MM.1S (cell line): Measurements from ENCODE around the gene COBL.

Source experiments
- DNase-seq: peaks from one replicate; pipeline ENCODE4 v3.0.0-alpha.2; 2015
- H2AFZ ChIP-seq: fragments of 300-600 bp; sonication (generic); 2 replicates; pipeline ENCODE4 v1.6.0; 2016; ENCODE audit warnings: antibody characterized with exemption, low read length
- H3F3A ChIP-seq: fragments of 300-600 bp; sonication (generic); 2 replicates; pipeline ENCODE4 v1.6.1; 2016; ENCODE audit warnings: mild to moderate bottlenecking, antibody characterized with exemption, low read length, moderate library complexity, mixed read lengths; ENCODE audit not compliant: insufficient read depth
- H3K27ac ChIP-seq: fragments of 300-600 bp; sonication (generic); 2 replicates; pipeline ENCODE4 v1.5.1; 2016; ENCODE audit warnings: mild to moderate bottlenecking, low read length
- H3K27me3 ChIP-seq: fragments of 300-600 bp; sonication (generic); replicated peaks from 2 replicates; pipeline ENCODE4 v1.6.0; 2016; ENCODE audit warnings: low read length; ENCODE audit not compliant: insufficient read depth
- H3K36me3 ChIP-seq: fragments of 300-600 bp; sonication (generic); replicated peaks from 2 replicates; pipeline ENCODE4 v1.6.1; 2016; ENCODE audit warnings: mild to moderate bottlenecking, low read length, mixed read lengths; ENCODE audit not compliant: insufficient read depth
- H3K4me1 ChIP-seq: fragments of 300-600 bp; sonication (generic); 2 replicates; pipeline ENCODE4 v1.6.1; 2016; ENCODE audit warnings: low read length, mixed read lengths
- H3K4me2 ChIP-seq: fragments of 300-600 bp; sonication (generic); 2 replicates; pipeline ENCODE4 v1.6.0; 2016; ENCODE audit warnings: low read depth, low read length
- H3K4me3 ChIP-seq: fragments of 300-600 bp; sonication (generic); 2 replicates; pipeline ENCODE4 v1.5.1; 2016; ENCODE audit warnings: low read length, mixed read lengths
- H3K79me2 ChIP-seq: fragments of 300-600 bp; sonication (generic); 2 replicates; pipeline ENCODE4 v1.6.1; 2016; ENCODE audit warnings: mixed run types, low read length, mixed read lengths
- H3K9ac ChIP-seq: fragments of 300-600 bp; sonication (generic); 2 replicates; pipeline ENCODE4 v1.6.1; 2016; ENCODE audit warnings: low read length, mixed read lengths
- H3K9me2 ChIP-seq: fragments of 300-600 bp; sonication (generic); replicated peaks from 2 replicates; pipeline ENCODE4 v1.6.1; 2016; ENCODE audit warnings: mild to moderate bottlenecking, low read length, mixed read lengths; ENCODE audit not compliant: insufficient read depth
- H3K9me3 ChIP-seq: fragments of 300-600 bp; sonication (generic); replicated peaks from 2 replicates; pipeline ENCODE4 v1.6.1; 2016; ENCODE audit warnings: mild to moderate bottlenecking, low read length, mixed read lengths; ENCODE audit not compliant: insufficient read depth
- H4K20me1 ChIP-seq: fragments of 300-600 bp; sonication (generic); 2 replicates; pipeline ENCODE4 v1.6.1; 2016; ENCODE audit warnings: mild to moderate bottlenecking, low read length, moderate library complexity, mixed read lengths; ENCODE audit not compliant: insufficient read depth
- CTCF ChIP-seq: fragments of 300-600 bp; sonication (generic); IDR thresholded peaks from 2 replicates; pipeline ENCODE4 v1.5.1; 2016; ENCODE audit warnings: antibody characterized with exemption, low read length, mixed read lengths
- EZH2 ChIP-seq: fragments of 300-600 bp; sonication (generic); optimal IDR thresholded peaks from 2 replicates; pipeline ENCODE3; 2017; ENCODE audit warnings: low read depth, mild to moderate bottlenecking, antibody characterized with exemption, low read length, mixed read lengths
- EZH2phosphoT487 ChIP-seq: fragments of 300-600 bp; sonication (generic); IDR thresholded peaks from 2 replicates; pipeline ENCODE4 v1.6.1; 2018; ENCODE audit warnings: antibody characterized with exemption, low read length

COBL gene

GRCh38 chr7:51010534-51010933, 306.1 kb downstream of the COBL start:
- Histone ChIP-seq H3K36me3 (no peaks in the 10 kb centered on the region), H3K4me3 (no peak overlapping the region), H3K79me2 (no peaks in the 10 kb centered on the region), H3F3A (no peaks in the 10 kb centered on the region), H3K9ac (no peak overlapping the region), H3K27me3 (no peaks in the 10 kb centered on the region), H3K9me2 (no peaks in the 10 kb centered on the region), H3K4me2 (no peak overlapping the region), H3K4me1 (no peaks in the 10 kb centered on the region), H4K20me1 (no peaks in the 10 kb centered on the region), H3K27ac (no peak overlapping the region), H3K9me3 (no peaks in the 10 kb centered on the region), H2AFZ (no peak overlapping the region)
- DNase-seq: no peak
- no peak for TF ChIP-seq CTCF
- no peak for TF ChIP-seq EZH2phosphoT487
- TF ChIP-seq EZH2: no peak

- H3F3A ChIP-seq: no peaks in the 10 kb centered on the region
- no peak overlapping the region for H3K4me2 ChIP-seq
- H3K9ac ChIP-seq: no peak overlapping the region
- DNase-seq: no peak
- H3K4me1 ChIP-seq: no peaks in the 10 kb centered on the region
- no peaks in the 10 kb centered on the region for H3K9me3 ChIP-seq
- H3K79me2 ChIP-seq: no peaks in the 10 kb centered on the region
- no peaks in the 10 kb centered on the region for H3K27me3 ChIP-seq
- TF ChIP-seq CTCF (no peak), EZH2phosphoT487 (no peak), EZH2 (no peak)
- H2AFZ ChIP-seq: no peak overlapping the region
- no peaks in the 10 kb centered on the region for H3K9me2 ChIP-seq
- no peaks in the 10 kb centered on the region for H4K20me1 ChIP-seq
- H3K4me3 ChIP-seq: no peak overlapping the region
- H3K27ac ChIP-seq: no peak overlapping the region
- H3K36me3 ChIP-seq: no peaks in the 10 kb centered on the region
These were observed 306.7 kb downstream of the COBL start for GRCh38 chr7:51009716-51010496.

- Histone ChIP-seq H3K4me2 (no peak overlapping the region), H3K4me3 (no peak overlapping the region), H3F3A (no peaks in the 10 kb centered on the region), H3K9me3 (no peaks in the 10 kb centered on the region), H3K9me2 (no peaks in the 10 kb centered on the region), H3K27ac (no peak overlapping the region), H2AFZ (no peak overlapping the region), H4K20me1 (no peaks in the 10 kb centered on the region), H3K27me3 (no peaks in the 10 kb centered on the region), H3K36me3 (no peaks in the 10 kb centered on the region), H3K9ac (no peak overlapping the region), H3K4me1 (no peaks in the 10 kb centered on the region), H3K79me2 (no peaks in the 10 kb centered on the region)
- TF ChIP-seq CTCF: no peak
- no peak for TF ChIP-seq EZH2
- TF ChIP-seq EZH2phosphoT487: no peak
- no peak for DNase-seq
These were observed 308.8 kb downstream of the COBL start for GRCh38 chr7:51007551-51008505.
